GM21737 (cell line): Measurements from ENCODE around the gene TTBK1.

Experiments
- ATAC-seq: cut with Tn5 transposase; IDR thresholded peaks from one replicate; pipeline ENCODE4 v1.9.1; 2021; ENCODE audit warnings: mild to moderate bottlenecking, moderate library complexity; ENCODE audit not compliant: unreplicated experiment

TTBK1 gene

DNA sequence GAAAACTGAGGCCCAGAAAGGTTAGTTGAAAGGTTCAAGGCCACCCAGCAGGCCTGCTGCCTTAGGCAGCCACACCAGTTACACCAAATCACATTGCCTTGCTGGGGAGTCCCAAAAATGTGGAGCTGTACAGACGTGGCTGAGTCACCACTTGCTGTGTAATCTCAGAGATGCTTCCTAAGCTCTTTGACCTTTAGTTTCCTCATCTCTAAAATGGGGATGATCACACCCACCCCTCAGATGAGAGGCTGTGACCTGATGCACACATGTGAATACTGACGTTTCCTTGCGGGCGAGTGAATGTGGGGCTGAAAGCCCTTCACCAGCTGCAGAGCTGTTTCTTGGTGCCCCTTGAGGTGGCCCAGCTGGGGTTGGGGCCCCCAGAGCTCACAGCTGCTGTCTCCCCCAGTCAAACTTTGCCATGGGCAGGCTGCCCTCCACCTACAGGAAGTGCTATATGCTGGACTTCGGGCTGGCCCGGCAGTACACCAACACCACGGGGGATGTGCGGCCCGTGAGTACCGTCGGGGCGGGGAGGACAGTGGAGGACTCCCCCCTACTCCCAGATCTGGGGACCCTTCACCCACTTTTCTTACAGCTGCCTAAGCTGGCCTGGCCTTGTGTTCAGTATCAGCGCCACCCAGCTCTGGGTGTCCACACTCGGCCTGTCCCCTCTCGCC, 11.0 kb downstream of the TTBK1 start:
- ATAC-seq: no peak

DNA sequence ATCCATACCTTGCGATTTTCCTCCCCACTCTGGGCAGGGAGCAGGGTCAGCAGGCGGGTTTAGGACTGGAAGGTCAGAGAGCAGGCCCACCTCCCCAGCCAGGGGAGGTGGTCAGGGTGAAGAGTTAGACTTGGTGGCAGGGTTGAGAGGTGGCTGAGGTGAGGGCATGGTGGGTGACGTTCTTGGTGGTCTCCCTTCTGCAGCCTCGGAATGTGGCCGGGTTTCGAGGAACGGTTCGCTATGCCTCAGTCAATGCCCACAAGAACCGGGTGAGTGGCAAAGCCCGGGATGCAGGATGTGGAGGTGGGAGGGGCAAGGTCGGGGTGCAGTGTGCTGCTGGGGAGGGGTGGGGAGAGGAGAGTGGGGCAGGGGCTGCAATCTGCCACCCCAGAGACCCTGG, 11.6 kb downstream of the TTBK1 start:
- ATAC-seq: no peak

DNA sequence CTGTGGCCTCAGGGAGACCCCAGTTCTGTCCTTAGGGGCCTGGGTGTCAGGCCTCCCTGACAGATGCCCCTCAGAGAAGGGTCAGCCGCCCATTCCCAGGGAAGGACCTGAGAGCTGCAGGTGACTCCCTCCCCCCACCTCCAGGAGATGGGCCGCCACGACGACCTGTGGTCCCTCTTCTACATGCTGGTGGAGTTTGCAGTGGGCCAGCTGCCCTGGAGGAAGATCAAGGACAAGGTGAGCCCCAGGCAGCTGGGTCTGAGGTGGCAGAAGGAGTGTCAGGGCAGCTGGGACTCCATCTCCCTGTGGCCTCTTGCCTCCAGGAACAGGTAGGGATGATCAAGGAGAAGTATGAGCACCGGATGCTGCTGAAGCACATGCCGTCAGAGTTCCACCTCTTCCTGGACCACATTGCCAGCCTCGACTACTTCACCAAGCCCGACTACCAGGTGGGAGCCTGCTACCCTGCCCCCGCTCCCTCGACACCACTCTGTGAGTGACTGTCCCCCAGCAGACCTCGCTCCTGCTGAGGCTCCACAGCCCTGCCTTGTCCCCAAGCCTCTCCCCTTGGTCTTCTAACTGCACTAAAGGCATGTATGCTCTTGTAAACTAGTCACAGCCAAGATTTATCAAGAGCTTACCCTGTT, 12.2 kb downstream of the TTBK1 start:
- ATAC-seq: no peak

- ATAC-seq: no peak
Measured at GRCh38 chr6:43256670-43257366, 13.5 kb downstream of the TTBK1 start.

- ATAC-seq: no peak
Measured at GRCh38 chr6:43257367-43258145, 14.3 kb downstream of the TTBK1 start.

DNA sequence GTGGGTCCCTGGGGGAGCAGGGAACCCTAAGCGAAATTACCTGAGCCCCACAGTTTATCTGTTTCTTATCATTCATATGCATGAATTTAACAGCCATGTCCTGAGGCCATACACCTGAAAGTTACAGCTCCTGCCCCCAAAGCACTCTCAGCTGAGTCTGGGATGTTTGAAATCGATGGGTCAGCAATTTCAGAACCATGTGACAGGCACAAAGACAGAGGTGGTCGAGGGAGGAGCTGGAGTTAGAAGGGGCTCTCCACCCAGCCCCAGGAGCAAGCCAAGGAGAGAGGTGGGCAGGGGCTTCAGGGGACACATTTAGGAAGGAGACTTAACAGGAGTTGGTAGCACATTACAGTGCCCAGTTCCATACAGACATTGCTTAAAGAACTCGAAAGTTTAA, 14.9 kb downstream of the TTBK1 start:
- ATAC-seq: no peak

DNA sequence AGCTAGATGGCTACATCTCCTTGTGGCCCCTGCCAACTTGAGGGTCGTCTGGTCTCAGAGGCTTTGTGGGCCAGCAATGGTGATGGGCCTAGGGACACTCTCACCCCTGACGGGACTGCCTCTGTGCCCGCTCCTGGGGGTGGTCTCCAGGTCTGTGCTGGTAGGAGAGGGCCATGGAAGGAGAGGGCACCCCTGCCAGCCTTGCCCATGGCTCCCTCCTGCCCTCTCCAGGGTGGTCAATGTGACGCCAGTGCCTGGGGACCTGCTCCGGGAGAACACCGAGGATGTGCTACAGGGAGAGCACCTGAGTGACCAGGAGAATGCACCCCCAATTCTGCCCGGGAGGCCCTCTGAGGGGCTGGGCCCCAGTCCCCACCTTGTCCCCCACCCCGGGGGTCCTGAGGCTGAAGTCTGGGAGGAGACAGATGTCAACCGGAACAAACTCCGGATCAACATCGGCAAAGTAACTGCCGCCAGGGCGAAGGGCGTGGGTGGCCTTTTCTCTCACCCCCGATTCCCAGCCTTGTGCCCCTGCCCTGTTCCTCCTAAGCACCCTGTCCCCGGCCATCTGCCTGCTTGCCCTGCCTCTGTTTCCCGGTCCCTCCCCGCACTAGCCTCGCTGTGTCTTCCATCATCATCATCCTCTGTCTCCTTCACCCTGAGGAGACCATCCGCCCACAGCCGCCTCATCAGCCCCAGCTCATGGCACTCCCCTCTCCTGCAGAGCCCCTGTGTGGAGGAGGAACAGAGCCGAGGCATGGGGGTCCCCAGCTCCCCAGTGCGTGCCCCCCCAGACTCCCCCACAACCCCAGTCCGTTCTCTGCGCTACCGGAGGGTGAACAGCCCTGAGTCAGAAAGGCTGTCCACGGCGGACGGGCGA, 15.8 kb downstream of the TTBK1 start:
- no peak for ATAC-seq

- no peak for ATAC-seq
Measured at GRCh38 chr6:43260791-43261190, 17.5 kb downstream of the TTBK1 start.

GRCh38 chr6:43261198-43261597, 17.9 kb downstream of the TTBK1 start:
- no peak for ATAC-seq

DNA sequence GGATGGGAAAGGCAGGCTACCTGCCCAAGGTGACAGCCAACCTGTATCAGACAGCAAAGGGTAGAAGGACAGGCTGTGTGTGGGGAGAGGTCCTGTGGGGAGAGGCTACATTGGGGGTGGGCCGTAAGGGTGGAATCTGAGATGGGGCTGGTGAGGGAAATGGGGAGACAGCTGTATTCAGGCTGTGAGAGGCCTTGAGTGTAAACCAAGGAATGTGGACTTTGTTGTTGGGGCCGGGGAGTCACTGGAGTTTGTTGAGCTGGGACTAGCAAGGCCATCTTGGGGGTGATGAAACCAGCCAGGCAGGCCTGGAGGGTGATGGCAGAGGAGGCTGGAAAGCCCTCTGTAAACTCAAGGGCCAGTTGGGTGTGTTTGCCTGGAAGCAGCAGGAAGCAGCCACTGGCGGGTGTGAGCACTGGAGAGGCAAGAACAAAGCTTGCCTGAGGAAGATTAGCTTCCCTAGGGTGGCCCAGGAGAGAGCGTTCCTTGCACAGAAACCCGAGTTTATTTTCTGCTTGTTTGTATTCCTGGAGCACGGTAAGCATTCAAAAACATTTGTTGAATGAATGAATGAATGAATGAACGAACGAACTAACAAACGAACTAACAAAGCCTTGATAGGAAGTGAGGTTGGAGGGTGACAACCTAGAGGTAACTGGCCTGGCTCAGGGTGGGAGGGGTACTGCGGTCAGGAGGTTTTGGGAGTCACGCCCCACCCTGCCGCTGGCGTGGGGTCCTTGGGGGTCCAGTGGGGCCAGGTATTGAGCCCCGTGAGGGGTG, 18.9 kb downstream of the TTBK1 start:
- no peak for ATAC-seq

DNA sequence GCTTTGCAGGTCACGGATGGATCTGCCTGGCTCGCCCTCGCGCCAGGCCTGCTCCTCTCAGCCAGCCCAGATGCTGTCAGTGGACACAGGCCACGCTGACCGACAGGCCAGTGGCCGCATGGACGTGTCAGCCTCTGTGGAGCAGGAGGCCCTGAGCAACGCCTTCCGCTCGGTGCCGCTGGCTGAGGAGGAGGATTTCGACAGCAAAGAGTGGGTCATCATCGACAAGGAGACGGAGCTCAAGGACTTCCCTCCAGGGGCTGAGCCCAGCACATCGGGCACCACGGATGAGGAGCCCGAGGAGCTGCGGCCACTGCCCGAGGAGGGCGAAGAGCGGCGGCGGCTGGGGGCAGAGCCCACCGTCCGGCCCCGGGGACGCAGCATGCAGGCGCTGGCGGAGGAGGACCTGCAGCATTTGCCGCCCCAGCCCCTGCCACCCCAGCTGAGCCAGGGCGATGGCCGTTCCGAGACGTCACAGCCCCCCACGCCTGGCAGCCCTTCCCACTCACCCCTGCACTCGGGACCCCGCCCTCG, 19.6 kb downstream of the TTBK1 start:
- ATAC-seq: no peak

DNA sequence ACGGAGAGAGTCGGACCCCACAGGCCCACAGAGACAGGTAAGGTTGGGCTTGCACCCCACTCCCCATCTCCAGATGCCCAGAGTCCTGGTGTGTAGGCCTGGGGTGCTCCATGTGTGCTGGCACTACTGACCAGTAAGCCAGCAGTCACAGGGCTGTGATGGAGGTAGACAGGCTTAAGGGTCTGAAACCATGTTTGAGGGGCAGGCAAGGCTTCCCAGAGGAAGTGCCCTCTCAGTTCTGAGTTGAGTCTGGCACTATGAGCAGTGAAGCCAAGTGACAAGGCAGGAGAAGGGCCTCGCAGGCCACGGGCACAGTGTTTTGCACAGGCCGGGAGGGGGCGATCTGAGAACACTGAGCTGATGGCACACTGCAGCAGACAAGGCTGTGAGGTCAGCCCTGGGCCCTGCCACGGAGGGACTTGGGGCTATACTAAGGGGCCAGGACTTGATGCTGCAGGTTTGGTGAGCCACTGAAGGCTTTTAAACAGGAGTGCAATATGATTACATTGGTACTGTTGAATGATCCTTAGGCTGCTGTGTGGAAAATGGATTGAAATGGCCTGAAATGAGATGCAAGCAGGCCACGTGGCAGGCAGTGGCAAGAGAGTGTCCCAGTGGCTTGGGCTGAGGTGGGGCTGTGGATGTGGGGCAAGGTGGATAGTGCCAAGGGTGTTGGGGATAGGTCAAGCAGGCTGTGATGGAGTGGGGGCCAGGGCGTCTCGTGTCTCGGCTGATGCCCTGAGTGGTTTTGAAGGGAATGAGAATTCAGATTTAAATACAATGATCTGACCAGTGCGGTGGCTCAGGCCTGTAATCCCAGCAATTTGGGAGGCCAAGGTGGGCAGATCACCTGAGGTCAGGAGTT, 20.3 kb downstream of the TTBK1 start:
- no peak for ATAC-seq

DNA sequence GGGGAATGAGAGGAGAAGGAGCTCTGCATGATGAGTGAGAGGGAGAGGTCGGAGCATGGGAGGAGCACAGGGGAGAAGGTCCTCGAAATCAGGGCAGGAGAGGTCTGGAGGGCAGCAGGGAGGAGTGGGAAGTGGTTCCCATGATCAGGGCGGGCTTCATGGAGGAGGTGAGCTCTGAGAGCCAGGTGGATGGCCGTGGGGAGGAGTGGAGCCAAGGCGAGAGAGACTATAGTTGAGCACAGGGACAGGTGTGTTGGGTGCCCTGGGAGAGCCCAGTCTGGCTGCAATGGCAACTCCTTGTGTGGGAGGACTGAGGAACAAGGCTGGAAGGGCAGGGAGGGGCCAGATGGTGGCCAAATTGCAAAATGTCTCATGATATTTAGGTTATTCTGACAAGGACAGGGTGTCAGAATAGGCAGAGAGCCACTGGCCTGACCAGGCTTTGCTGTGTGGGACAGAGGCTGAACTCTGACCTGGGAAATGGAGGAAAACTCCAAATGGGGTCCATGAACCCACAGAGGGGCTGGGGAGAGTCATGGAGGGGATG, 21.4 kb downstream of the TTBK1 start:
- ATAC-seq: no peak

DNA sequence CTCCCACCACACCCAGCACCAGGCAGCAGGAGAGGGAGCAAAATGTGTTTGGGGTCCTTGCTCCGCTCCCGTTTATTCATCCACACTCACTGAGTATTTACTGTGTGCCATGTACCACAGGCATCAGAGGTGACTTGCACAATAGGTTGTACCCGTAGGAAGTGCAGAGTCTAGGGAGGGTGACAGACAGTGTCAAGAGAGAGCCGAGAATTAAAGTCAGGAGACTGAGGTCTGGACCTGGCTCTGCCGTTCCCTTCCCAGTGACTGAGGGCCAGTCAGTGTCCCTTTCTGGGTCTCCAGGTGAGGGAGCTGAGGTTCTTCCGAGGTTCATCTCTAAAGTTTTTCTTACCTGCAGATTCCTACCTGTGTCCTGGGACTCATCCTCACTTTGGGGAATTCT, 22.3 kb downstream of the TTBK1 start:
- no peak for ATAC-seq

GRCh38 chr6:43267619-43268354, 24.5 kb downstream of the TTBK1 start:
- ATAC-seq: no peak

GRCh38 chr6:43268355-43268700, 25.0 kb downstream of the TTBK1 start:
- no peak for ATAC-seq

GRCh38 chr6:43268782-43269272, 25.5 kb downstream of the TTBK1 start:
- ATAC-seq: no peak
